C4-2B (cell line): Measurements from ENCODE around the gene ADAMTS18.

Experiments used
- H3K27ac ChIP-seq: fragments of 450-650 bp; 2 replicates; pipeline ENCODE4 v1.5.1; 2017
- CTCF ChIP-seq: fragments of 450-650 bp; conservative IDR thresholded peaks from 2 replicates; pipeline ENCODE4 v1.5.1; 2017; ENCODE audit warnings: mild to moderate bottlenecking
- ZFX ChIP-seq: fragments of 450-650 bp; IDR thresholded peaks from 2 replicates; pipeline ENCODE4 v1.6.1; 2017

The ADAMTS18 gene

GRCh38 chr16:77434022-77434529 lies 758 bp downstream of the ADAMTS18 start:
- H3K27ac ChIP-seq: no peak overlapping the region
- TF ChIP-seq CTCF: no peak

- TF ChIP-seq CTCF (no peak), ZFX (no peak)
- no peak overlapping the region for H3K27ac ChIP-seq
These were observed 1.7 kb downstream of the ADAMTS18 start for GRCh38 chr16:77433146-77433545.

GRCh38 chr16:77432264-77432663 lies 2.6 kb downstream of the ADAMTS18 start:
- no peak overlapping the region for H3K27ac ChIP-seq
- no peak for TF ChIP-seq ZFX
- no peak for TF ChIP-seq CTCF

DNA sequence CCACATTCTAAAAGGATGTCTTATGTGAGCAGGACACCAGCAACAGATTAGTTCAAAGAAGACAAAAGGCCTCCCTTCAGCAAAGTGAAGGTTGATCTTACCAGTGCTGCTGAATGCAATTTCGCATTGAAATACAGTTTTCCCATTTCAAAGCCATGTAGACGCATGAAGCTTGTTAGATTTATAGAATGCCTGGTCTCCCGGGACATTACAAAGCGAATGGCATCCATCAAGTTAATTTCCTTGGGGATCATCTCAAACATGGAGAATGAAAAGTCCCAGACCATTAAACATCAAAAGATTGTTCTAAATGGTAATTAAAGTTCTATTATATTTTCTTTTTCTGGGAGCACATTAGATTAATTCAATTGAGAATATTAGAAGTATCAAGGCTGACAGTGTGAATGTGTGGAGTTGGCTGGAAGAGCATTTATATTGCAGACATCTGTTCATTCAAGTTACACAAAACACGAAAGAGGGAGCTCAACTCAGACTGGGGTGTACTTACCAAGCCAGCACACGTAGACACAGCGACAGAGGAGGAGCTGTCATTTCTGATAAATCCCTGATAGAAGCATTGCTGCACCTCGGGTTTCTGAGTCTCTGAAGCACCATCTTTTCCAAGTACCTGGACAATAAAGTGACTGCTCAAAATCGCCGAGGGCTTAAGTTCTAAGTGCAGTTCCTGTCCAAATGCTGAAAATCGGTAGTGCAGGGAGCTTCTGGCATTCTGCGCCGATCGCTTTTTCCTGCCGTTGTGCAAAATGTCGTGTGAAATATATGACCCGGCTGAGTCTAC lies 3.8 kb downstream of the ADAMTS18 start:
- TF ChIP-seq ZFX: no peak
- no peak for TF ChIP-seq CTCF
- H3K27ac ChIP-seq: no peak overlapping the region

- H3K27ac ChIP-seq: no peak overlapping the region
- TF ChIP-seq CTCF (no peak), ZFX (no peak)
These were observed 4.5 kb downstream of the ADAMTS18 start for GRCh38 chr16:77430360-77430759.

- no peak overlapping the region for H3K27ac ChIP-seq
- TF ChIP-seq ZFX (no peak), CTCF (no peak)
These were observed 9.8 kb downstream of the ADAMTS18 start for GRCh38 chr16:77424871-77425604.

GRCh38 chr16:77422196-77422784 lies 12.5 kb downstream of the ADAMTS18 start:
- TF ChIP-seq CTCF (no peak), ZFX (no peak)
- H3K27ac ChIP-seq: no peak overlapping the region
